ENCODE measurements around the gene MX2. TPM values are rescaled to one million over a fixed set of nuclear protein-coding genes. Genes with fewer than 3 reads are reported as not detected.

The MX2 gene
- total RNA-seq, 6 experiments from 2014 or later = 0.11 to 0.61 (median 0.36) TPM; not detected in 1

DNA sequence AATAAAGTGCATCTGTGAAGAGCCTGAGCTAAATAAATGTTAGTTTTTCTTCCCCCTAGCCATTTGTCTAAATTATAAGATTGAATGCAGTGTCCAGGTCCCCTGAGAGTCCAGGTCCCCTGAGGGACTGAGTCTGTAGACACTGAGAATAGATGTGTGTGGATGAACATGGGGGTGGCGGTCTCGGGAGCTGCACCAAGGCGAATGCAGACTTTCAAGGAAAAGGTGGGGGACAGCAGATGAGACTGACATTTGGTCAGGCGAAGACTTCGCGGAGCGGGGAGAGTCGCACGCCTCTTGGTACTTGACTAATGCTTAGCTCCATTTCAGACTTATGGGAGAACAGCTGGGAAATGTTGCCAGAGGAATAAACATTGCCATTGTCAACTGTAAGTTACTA lies 17.7 kb upstream of the MX2 start:
- peaks cover 6% of the 10 kb centered on the region for H3K27me3 Mint-ChIP-seq (ENCODE audit: insufficient read depth)
- no peaks in the 10 kb centered on the region for H3K4me1 Mint-ChIP-seq (ENCODE audit: low read depth)
- TF ChIP-seq, protein P1, sequence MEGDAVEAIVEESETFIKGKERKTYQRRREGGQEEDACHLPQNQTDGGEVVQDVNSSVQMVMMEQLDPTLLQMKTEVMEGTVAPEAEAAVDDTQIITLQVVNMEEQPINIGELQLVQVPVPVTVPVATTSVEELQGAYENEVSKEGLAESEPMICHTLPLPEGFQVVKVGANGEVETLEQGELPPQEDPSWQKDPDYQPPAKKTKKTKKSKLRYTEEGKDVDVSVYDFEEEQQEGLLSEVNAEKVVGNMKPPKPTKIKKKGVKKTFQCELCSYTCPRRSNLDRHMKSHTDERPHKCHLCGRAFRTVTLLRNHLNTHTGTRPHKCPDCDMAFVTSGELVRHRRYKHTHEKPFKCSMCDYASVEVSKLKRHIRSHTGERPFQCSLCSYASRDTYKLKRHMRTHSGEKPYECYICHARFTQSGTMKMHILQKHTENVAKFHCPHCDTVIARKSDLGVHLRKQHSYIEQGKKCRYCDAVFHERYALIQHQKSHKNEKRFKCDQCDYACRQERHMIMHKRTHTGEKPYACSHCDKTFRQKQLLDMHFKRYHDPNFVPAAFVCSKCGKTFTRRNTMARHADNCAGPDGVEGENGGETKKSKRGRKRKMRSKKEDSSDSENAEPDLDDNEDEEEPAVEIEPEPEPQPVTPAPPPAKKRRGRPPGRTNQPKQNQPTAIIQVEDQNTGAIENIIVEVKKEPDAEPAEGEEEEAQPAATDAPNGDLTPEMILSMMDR (IDR thresholded peaks at IDR 0.05) = no peak
- no peak overlapping the region for H3K4me3 Mint-ChIP-seq
- H3K36me3 Mint-ChIP-seq (ENCODE audit: low read depth) = no peaks in the 10 kb centered on the region
- no peaks in the 10 kb centered on the region; the same call in 1 of the 2 replicates for H3K9me3 Mint-ChIP-seq
- H3K27ac Mint-ChIP-seq = no peak overlapping the region
- DNase-seq = no peak

DNA sequence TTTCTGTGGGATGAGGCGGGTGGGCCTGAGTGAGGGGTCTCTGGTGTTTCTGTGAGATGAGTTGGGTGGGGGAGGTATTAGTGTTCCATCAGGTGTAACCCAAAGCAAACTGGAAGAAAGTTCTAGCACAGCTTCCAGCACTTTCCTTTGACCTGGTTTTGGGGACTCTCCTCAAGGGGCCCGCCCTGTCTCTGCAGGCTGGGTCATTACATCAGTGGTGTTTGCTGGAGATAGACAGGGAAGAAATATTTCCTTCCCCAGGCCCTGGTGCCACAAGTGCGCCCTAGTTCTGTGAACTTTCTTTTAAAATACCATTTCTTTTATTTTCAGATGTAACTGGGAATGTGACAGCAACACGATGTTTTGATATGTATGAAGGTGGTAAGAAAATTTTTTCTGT lies 16.5 kb upstream of the MX2 start:
- no peaks in the 10 kb centered on the region for H3K4me1 Mint-ChIP-seq (ENCODE audit: low read depth)
- TF ChIP-seq, protein P1 (IDR thresholded peaks at IDR 0.05) = no peak
- H3K36me3 Mint-ChIP-seq (ENCODE audit: low read depth) = no peaks in the 10 kb centered on the region
- H3K4me3 Mint-ChIP-seq = no peak overlapping the region
- H3K9me3 Mint-ChIP-seq = no peaks in the 10 kb centered on the region; the same call in 1 of the 2 replicates
- no peak for DNase-seq
- peaks cover 9% of the 10 kb centered on the region for H3K27me3 Mint-ChIP-seq (ENCODE audit: insufficient read depth)
- no peak overlapping the region for H3K27ac Mint-ChIP-seq

DNA sequence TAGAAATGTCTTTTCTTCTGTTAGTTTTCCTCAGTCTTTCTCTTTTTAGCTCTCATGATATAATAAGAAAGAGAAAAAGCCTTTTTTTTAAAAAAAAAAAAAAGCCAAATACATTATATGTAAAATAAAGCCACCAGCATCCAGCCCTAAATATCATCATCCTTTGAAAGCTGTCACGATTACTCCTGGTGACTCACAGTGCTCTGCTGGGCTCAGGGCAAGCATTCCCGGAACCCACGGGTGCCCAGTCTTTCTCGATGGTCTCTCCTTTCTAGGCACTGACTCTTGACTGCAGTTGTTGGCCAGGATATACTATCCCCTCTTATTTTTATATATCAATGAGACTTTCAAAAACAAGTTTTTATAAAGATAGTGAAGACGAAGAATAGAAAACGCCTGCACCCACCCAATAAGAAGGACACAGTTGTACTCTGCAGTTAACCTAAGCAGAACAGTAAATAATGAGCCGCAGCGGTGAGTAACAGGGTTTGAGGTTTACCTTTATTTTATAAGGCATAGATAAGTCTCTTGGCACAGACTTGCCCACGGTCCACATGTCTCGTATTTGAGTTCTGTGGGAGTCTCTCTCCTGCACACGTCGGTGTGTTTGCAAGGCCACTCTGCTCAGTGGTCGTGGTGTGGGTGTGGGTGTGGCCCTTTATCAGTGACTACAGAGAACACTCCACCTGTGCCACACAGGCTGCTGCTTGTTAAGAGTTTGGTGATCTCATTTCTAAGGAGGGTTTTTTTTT lies 15.7 kb upstream of the MX2 start:
- no peak overlapping the region for H3K27ac Mint-ChIP-seq
- H3K9me3 Mint-ChIP-seq = no peaks in the 10 kb centered on the region; the same call in 1 of the 2 replicates
- TF ChIP-seq, protein P1 (IDR thresholded peaks at IDR 0.05) = no peak
- no peak overlapping the region for H3K4me3 Mint-ChIP-seq
- H3K27me3 Mint-ChIP-seq (ENCODE audit: insufficient read depth) = peaks cover 11% of the 10 kb centered on the region
- no peaks in the 10 kb centered on the region for H3K36me3 Mint-ChIP-seq (ENCODE audit: low read depth)
- DNase-seq = no peak
- no peaks in the 10 kb centered on the region for H3K4me1 Mint-ChIP-seq (ENCODE audit: low read depth)

DNA sequence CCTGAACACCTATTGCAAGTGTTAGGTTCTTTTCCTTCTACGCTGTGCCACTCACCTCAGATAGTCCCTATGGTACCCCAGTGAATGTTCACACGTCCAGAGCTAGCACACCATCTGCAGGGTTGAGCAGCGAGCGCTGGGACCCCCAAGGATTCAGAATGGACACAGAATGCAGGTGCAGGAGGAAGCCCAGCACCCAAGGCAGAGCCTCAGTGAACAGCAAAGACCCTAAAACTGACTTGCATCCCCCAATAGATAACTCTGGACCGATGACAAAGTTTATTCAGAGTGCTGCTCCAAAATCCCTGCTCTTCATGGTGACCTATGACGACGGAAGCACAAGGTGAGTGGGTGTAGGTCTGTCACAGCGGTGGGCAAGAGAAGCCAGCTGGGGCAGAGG lies 15.1 kb upstream of the MX2 start:
- H3K36me3 Mint-ChIP-seq (ENCODE audit: low read depth) = no peaks in the 10 kb centered on the region
- H3K27ac Mint-ChIP-seq = no peak overlapping the region
- H3K4me3 Mint-ChIP-seq = no peak overlapping the region
- H3K9me3 Mint-ChIP-seq = no peaks in the 10 kb centered on the region; the same call in 1 of the 2 replicates
- TF ChIP-seq, protein P1 (IDR thresholded peaks at IDR 0.05) = no peak
- H3K27me3 Mint-ChIP-seq (ENCODE audit: insufficient read depth) = peaks cover 11% of the 10 kb centered on the region
- no peak for DNase-seq
- H3K4me1 Mint-ChIP-seq (ENCODE audit: low read depth) = no peaks in the 10 kb centered on the region

DNA sequence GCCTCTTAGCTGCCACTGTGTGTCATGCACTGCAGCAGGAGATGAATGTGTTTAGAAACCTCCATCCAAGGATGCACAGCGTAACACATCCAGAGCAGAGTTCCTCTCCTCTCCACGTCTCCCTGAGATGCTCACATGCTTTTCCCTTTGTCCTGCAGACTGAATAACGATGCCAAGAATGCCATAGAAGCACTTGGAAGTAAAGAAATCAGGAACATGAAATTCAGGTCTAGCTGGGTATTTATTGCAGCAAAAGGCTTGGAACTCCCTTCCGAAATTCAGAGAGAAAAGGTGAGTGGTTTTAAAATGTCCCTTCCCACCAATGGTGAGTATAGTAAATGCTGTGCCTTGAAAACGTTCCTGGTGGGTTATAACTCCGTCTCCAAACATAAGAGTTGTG lies 13.4 kb upstream of the MX2 start:
- Mint-ChIP-seq H3K27ac (no peak overlapping the region), H3K9me3 (no peaks in the 10 kb centered on the region; the same call in 1 of the 2 replicates), H3K4me3 (no peak overlapping the region), H3K4me1 (ENCODE audit: low read depth) (no peaks in the 10 kb centered on the region), H3K36me3 (ENCODE audit: low read depth) (no peaks in the 10 kb centered on the region), H3K27me3 (ENCODE audit: insufficient read depth) (peaks cover 14% of the 10 kb centered on the region)
- TF ChIP-seq, protein P1 (IDR thresholded peaks at IDR 0.05) = no peak
- no peak for DNase-seq
